Upper lobe of left lung (tissue), 4 donors: Measurements from ENCODE around the gene LINGO1.

ENCODE experiments used
- EP300 ChIP-seq, 4 donors: sonication (generic); formaldehyde crosslinking; IDR thresholded peaks; one replicate each; pipeline ENCODE4 v1.5.1; 2017; ENCODE audit warnings: antibody characterized with exemption in 4 of 4, control low read depth in 2 of 4
- POLR2AphosphoS5 ChIP-seq, 2 donors: sonication (generic); formaldehyde crosslinking; IDR thresholded peaks; one replicate each; pipeline ENCODE4 v1.5.1; 2017; ENCODE audit warnings: antibody characterized with exemption in 2 of 2
- TF ChIP-seq, protein P1 (sequence below), 6 experiments: fragments of 450-650 bp in 4 of 6; fragments of 200-600 bp in 2 of 6; sonication (generic) in 2 of 6; IDR thresholded peaks; one replicate each; pipeline ENCODE4 v1.5.1; 2016 to 2019; ENCODE audit warnings: antibody characterized with exemption in 6 of 6

DNA sequence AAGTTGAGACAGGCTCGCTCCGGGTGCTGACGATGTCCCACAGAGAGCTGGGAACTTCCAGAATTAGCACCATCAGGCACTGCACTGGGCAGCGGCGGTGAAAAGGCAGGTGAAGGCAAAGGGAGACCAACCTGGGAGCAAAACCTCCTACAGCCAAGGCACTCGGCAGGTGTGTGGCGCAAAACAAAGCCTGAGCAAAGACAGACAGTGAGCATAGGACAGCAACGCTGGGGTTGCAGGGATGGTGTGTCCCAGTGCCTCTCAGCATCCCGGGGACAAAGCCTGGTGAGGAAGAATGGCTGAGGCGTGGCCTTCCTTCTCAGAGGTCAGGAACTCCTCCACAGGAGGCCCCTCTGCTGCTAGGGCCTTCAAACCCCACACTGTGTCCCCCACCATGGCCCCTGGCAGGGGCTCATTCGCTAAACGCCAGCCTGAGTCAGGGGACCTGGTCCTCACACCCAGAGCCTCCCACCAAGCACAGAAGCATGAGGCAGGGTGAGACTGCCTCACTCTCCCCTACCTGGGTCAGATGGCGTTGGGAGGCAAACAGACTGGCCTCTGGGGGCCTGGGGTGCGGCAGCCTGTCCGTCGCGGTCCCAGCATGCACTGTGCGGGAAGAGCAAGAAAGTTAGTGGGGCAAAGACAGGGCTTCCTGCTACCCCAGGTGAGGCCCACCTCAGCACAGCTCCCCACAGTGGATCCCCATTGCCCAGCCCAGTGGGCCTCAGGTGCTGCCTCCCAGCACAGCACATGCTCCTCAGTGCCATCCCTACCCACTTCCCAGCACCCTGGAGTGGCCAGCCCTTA is 44.1 kb upstream of the LINGO1 start:
- no peak for TF ChIP-seq POLR2AphosphoS5 (IDR thresholded peaks at IDR 0.05)
- TF ChIP-seq EP300 (IDR thresholded peaks at IDR 0.05), result no peak
- TF ChIP-seq, protein P1, sequence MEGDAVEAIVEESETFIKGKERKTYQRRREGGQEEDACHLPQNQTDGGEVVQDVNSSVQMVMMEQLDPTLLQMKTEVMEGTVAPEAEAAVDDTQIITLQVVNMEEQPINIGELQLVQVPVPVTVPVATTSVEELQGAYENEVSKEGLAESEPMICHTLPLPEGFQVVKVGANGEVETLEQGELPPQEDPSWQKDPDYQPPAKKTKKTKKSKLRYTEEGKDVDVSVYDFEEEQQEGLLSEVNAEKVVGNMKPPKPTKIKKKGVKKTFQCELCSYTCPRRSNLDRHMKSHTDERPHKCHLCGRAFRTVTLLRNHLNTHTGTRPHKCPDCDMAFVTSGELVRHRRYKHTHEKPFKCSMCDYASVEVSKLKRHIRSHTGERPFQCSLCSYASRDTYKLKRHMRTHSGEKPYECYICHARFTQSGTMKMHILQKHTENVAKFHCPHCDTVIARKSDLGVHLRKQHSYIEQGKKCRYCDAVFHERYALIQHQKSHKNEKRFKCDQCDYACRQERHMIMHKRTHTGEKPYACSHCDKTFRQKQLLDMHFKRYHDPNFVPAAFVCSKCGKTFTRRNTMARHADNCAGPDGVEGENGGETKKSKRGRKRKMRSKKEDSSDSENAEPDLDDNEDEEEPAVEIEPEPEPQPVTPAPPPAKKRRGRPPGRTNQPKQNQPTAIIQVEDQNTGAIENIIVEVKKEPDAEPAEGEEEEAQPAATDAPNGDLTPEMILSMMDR (IDR thresholded peaks at IDR 0.05), result no peak
